Activated CD4-positive, alpha-beta T cell treated with anti-CD3 and anti-CD28 coated beads, Interleukin-2, amount 50 U/mL, for 4 hours (primary cell): ENCODE results near the gene UBE2D1.

ENCODE experiments used
- DNase-seq, 2 experiments: peaks; one replicate each; pipeline ENCODE4 v3.0.0-alpha.2; 2020

Gene UBE2D1

DNA sequence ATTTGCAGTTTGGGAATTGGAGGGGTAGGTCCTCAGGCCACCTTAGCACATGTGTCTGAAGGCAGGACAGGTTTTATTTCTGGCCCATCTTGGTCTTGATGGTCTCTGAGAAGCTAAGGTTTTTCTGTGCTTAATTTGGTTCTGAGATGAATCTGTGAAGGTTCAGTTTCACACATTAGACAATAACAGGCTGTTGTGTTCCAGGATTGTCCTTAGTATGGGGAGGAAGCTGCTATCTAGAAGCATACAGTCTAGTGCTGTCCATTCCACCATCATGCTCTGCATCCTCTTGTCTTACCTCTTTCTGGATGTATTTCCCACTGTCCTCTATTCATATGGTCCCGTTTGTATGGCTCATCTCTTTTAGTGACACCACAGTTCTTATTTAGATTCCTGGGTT is 7.1 kb downstream of the UBE2D1 start:
- no peak for DNase-seq

DNA sequence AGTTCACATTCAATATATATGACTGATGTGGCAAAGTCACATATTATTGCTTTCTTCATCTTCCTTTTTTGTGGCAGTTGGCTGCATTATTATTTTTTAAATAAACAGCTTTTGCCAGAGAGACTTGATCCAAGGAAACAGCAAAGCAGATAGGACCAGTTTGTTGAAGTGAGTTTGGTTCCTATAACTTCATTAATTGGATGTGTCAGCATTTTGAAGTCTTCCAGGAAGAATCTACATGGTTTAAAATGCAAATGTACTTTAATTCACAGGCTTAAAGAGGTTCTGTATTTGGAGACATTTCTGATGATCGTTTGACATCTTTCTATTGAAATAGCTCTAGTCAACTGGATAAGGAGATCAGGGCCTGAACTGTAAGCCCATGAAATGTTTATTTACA is 13.2 kb downstream of the UBE2D1 start:
- DNase-seq: no peak

DNA sequence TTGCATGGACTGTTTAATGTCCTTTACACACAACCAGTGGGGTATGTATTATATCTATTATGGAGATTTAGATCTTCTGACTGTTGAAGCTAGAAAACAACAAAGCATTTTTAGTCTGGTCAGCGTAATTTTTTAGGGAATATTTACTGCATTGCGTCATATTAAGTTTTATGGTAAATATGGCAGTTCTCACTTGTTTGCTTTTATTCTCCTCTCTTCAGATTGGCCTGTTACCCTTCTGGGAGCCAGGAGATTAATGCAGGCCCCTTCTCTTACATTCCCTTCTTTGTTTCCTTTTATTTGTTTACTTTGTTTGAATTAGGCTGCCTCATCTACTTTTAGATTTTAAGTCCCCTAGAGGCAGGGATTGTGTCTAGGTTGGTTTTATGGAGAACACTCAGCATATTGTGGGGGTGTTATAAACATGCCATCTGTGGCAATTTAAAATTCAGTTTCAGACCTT is 13.8 kb downstream of the UBE2D1 start:
- no peak for DNase-seq

DNA sequence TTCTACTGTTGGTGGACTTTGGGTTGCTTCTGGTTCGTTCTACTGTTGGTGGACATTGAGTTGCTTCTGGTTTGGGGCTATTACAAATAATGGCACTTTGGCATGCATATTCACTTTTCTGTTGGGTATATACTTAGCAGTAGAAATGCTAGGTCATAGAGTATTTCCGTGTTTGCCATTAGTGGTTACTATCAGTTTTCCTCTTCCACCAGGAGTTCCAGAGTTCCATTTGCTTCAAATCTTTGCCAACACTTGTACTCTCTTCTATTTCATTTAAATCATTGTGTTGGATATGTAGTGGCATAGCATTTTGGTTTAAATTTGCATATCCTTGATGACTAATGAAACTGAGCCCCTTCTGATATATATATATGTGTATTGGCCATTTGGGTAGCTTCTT is 15.2 kb downstream of the UBE2D1 start:
- DNase-seq: no peak

DNA sequence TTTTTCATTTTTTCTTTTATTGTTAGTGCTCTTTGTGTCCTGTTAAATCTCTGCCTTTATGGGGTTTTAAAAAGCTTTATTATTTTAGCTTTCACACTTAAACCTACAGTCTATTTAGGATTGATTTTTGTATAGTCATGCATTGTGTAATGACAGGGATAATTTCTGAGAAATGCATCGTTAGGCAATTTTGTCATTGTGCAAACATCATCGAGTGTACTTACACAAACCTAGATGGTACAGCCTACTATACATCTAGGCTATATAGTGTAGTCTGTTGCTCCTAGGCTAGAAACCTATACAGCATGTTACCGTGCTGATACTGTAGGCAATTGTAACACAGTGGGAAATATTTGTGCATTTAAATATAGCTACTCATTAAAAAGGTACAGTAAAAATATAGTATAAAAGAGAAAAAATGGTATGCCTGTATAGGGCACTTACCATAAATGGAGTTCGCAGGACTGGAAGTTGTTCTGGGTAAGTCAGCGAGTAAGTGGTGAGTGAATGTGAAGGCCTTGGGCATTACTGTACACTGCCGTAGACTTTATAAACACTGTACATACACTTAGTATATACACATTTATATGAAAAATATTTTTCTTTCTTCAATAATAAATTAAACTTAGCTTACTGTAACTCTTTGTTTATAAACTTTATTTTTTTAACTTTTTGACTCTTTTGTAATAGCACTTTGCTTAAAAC is 16.0 kb downstream of the UBE2D1 start:
- no peak for DNase-seq

DNA sequence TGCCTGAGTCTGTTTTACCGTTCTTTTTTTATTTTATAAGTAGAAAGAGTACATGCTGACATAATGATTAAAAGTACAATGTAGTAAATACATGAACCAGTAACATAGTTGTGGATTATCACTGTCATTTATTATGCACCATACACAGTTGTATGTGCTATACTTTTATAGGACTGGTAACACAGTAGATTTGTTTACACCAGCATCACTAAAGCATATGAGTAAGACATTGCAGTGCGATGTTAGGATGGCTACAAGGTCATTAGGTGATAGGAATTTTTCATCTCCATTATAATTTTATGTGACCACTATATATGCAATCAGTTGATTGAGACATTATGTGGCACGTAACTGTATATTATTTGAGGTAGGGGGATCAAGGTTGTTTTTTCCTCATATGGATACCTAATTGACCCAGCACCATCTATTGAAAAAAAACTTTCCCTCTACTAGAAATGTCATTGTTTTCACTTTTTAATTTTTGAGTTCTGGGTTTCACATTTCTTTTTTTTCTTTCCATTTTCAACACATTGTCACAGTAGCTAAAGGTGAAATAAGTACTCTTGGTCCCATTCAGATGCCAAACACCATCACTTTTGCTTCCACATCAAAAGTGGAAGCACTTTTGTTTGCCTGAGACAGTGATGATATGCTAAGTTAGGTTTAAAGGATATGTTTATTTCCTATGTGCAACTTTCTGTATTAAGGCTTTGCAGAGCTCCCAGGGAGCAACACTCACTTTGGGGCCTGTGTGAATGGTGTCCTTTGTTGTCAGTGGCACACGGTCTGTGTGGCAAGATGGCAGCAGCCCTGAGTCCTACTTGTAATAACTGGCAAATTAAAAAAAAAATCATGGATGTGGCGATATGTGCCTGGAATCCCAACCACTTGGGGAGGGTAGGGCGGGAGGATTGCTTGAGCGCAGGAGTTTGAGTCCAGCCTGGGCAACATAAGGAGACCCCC is 17.1 kb downstream of the UBE2D1 start:
- DNase-seq: no peak

DNA sequence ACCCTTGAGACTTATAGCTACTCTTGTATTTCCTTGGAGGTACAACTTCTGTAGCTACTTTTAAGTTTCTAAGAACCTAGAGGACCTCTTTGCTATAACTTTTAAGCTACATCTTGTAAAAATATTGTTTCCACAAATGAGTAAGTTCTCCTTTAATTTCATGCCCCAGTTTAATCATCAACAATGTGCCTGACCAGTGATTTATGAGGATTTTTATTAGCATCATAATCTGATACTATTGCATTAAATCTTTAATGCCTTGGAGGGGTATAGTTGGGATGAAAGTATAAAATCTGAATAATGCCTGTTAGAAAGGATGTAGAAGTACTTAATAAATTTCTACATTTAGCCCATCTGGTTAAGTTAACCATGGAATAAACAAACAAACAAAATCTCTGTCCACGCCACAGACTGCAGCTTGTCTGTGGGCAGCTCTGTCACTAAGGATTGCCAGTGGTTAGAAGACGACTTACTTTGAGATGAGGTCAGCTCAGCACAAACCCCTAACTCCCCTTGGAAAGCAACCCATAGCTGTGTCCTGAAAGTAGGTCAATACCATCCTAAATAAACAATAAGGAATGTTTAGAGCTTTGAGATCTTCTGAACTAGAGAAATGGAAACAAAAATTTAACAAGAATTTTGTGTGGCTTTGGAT is 18.3 kb downstream of the UBE2D1 start:
- DNase-seq: no peak

DNA sequence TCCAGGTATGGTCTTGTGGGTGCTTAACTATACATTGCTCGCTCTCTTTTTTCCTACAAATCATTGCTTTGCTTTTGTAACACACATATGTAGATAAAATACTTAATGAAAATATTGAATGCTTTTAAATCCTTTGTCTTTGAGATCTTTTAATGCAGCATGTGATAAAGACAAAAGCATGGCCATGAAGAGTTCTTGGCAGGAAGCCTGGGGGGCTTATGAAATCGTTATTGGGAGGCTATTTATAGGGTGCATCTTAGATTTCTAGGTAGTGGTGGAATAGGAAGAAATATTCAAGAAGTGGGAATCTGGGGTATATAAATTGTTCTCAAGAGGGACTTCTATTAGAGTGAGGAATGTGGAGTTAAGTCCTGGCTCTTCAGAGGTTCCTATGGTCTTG is 21.9 kb downstream of the UBE2D1 start:
- DNase-seq: no peak

DNA sequence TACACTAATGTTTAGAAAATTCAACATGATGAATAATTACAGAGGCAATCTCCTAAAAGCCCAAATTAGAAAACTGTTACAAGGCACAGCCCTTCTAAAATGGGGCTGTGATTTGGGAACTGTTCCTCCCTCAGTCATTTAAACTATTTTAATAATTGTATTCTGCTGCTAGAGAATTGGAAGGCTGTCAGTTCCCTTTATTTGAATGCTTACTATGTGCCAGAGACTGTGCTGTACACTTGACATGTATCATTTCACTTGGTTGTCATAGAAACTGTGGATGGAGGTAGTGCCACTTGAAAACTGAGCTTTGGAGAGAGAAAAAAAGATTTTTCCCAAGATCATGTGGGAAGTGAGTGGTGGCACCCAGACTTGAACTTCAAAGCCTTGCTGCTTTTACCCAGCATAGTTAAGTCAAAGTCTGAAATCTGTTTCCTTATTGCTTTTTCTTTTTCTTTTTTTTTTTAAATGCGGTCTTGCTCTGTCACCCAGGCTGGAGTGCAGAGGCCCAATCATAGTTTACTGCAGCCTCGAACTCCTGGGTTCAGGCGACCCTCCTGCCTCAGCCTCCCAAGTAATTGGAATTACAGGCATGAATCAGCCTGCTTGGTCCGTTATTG is 23.6 kb downstream of the UBE2D1 start:
- DNase-seq: no peak

DNA sequence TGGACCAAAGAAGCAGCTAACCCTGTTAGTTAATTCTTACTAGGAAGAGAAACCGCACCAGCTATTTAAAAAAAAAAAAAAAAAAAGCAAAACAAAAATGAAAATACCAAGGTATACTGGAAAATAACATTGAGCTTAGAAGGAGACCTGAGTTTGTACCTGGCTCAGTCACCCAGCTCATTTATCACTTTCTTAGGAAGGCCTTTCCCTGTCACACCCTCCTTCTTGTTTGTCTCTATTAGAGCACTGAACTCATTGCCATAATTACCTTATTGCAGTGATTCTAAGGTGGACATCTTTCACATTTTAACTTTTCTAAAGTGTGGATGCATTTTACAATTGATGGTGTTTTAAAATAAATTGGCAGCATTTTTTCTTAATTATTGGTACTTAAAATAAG is 24.1 kb downstream of the UBE2D1 start:
- no peak for DNase-seq

DNA sequence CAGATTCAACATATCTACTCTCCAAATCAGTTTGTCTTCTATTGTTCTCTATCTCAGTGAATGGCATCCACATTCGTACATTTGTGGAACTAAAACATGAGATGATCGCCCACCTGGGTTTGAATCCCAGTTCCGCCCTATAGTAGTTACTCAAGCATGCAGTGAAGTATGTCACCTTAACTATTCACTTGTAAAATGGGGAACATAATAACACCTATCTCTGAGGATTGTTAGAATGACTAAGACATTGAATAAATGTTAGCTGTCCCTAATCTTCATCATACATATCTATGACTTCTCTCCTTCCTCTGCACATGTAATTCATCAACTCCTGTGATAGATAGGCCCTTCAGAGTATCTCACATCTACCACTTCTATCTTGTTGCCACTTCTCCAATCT is 24.7 kb downstream of the UBE2D1 start:
- DNase-seq: no peak

DNA sequence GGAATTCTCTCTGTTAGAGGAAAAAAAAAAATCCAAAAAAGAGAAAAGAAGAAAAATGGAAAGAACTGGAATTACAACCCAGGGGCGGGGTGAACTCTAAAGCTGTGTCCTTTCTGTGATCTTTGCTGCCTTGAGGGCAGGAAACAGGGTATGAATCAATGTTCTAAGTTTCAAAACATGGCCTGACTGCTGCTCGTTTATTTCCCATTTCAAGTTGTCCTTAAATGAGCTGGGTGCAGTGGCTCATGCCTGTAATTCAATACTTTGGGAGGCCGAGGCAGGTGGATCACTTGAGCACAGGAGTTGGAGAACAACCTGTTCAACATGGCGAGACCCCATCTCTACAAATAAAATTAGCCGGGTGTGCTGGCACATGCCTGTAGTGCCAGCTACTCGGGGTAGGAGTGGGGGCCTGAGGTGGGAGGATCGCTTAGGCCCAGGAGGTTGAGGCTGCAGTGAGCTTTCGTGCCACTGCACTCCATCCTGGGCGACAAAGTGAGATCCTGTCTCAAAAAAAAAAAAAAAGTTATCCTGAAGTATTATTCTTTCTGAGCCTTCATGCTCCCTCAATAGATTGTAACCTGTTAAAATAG is 25.7 kb downstream of the UBE2D1 start:
- no peak for DNase-seq

DNA sequence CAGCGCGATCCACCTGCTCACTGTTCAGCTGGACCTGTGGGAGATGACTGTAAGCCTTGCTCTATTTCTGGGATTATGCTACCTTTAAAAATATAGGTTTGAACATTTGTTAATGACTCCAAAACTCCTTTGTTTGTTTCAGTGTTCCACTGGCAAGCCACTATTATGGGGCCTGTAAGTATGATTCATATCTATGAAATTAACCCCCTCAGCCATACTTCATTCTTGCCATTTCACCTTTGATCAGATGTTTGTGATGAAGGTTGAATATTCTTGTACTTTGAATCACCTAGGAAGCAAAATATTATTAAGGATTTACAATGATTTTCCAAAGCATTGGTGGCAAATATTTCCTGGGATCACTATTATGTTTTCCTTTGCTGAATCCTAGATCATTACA is 26.5 kb downstream of the UBE2D1 start:
- no peak for DNase-seq

DNA sequence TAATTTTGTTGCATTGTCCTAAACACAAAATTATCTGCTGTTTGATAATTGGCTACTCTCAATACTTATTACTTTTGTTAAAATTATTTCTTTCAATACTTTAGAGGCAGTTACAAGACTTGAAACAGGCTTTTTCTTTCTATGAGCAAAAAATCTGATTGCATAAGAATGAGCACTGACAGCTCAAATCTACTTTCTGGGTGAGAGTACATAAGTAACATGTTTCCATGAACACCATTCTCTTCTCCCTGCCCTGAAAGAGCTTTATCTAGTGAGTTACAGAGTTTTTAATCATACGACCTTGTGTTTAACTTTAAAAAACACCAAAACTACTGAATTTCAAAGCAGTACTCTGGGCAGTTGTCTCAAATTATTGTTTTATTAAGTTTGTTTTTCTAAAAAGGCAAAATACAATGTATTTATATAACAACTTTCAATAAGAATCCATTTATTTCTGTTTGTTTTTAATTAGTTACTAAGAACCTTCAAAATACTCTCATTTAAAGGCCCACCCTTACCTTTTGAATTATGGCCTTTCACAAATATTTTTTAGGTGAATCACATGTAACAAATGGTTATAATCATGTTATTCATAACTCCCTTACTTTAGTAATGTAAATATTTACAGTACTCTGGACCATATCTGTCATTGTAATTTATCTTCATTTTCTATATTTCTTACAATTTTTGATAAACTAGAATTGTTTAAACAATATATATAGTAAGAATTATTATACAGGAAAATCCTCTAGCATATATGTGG is 27.4 kb downstream of the UBE2D1 start:
- DNase-seq: no peak

DNA sequence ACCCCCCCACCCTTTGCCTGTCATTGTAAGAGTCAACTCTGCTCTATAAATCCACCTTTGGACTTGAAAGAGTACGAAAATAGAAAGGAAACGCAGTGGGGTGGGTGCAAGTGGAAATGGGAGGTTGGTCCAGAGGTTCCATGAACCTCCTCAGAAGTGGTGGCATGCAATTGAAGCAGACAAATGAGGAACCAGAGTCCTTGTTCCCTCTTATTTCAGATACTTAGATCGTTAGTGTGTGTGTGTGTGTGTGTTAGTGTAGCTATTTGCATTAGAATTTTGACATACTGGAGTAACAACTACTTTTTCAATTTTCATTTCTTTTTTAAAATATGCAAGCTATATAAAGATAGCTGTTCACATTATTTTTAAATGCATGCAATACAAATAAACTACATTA is 32.3 kb downstream of the UBE2D1 start:
- DNase-seq: no peak

DNA sequence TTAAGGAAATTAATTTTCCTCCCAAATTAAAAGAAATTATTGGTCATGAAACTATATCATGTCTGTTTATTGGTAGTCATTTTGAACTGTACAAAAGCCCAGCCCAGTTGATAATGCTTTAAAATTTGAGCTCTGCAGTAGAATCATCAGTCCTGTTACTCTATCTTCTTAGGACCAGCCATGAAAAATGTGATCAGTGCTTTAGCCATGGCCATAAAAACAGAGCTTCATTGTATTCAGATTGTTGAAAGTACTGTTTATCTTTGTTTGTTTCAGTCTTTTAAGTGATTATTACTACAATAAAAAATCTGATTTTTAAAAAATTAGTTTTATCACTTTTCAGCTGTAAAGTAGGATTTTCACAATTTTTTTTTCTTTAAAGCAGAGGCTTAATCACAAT is 36.7 kb downstream of the UBE2D1 start:
- no peak for DNase-seq

DNA sequence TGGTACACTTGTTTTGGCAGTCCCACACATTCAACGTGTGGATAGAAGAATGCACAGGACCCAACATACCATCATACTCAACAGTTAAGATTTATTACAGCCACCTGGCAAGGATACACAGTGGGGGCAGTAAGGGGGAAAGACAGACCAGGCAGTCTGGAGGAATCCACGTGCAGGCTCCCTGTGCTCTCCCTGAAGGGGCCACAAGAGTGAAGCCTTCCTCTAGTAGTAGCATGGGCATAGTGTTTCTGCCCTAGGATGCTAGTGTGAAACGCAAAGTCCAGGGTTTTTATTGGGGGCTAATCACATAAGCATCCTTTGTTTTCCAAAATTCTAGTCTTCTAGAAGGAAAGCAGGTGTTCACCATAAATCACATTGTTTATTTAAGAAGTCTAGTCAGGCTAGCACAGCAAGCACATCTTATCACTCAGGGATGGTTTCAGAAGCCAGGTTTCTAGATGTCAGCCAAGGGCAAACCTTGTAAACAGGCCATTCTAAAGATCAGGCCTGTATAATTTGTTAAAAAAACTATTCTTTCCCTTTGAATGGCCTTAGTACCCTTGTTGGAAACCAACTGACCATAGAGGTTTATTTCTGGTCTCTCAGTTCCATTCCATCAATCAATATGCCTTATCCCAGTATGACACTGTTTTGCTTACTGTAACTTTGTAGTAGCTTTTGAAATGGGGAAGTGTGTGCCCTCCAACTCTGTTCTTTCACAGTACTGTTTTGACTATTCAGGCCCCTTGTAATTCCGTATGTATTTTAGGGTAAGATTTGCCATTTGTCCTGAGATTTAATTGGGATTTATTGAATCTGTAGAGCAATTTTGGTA is 38.0 kb downstream of the UBE2D1 start:
- no peak for DNase-seq

DNA sequence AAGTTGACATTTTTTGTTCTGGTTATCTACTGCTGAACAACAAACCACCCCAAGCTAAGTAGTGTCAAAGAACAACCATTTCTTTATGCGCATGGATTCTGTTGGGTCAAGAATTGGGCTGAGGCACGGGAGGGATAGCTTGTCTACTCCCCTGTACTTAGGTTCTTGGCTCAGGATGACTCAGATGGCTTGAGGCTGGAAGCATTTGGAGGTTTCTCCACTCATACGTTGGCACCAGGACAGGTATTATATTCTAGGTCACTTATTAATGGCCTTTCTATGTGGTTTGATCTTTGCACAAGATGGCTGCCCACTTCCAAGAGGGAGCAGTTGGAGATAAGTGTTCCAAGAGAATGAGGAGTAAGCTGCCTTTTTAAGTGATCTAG is 38.6 kb downstream of the UBE2D1 start:
- DNase-seq: no peak

DNA sequence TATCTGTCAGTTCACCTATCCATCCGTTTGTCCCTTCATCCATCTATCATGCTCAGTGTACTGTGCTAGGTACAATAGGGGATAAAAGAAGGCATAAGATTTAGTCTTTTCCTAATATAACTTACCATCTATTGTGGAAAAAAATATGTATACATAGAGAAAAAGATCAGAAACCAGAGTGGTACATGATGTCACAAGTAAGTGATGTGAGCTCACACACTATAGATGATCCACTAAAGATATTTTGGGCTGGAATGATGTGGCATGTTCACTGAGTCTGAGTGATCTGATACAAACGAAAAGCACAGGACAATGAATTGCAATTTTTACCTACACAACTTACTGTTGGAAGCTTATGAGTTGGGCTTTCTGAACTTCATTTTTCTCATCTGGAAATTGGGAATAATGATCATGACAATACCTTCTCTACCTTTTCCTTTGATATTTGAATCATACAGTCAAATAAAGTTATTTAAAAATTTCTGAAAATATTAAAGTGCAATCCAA is 47.7 kb downstream of the UBE2D1 start:
- no peak for DNase-seq

DNA sequence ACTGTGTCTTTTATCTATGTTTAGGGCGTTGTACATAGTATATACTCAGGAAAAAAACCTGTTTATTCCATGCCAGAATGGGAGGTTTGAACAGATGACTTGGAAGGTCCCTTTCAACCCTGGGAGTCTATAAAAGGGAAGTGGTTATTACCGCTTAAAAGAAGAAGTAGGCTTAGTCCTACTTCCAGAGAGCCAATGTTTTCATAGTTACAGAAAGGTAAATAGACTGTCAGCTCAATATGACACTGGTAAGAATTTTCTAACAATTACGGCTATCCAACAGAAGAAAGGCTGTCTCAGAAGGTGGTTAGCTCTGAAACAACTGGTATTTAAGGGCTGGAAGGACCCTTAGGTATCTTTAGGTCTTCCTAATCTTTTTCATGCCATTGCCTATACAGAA is 49.3 kb downstream of the UBE2D1 start:
- no peak for DNase-seq

DNA sequence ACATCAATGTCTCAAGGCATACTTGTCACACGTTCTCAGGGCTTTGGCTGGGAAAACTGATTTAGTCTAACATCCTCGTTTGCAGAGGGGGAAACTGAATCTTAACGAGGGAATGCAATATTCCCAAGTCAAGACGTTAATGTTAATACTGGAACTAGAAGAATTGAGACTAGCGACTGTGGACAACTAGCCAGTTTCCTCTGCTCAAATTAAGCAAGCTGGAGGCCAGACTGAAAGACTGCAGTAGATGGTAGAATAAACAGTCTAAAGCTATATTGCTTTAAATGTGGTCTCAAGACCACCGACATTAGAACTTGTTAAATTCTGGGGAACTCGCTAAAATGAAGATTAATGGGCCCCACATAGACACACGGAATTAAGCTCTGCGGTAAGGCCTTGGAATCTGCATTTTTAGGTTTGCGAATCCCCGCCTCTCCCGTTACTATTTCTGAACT is 49.8 kb downstream of the UBE2D1 start:
- DNase-seq: no peak
